H7 (cell line): ENCODE data around the gene ZNF606. TPM values are rescaled to one million over a fixed set of nuclear protein-coding genes. Genes with fewer than 3 reads are reported as not detected.
A peak's percentile ranks its signal among the peaks of the same experiment; 100 is the strongest.

Experiments
- DNase-seq: peaks from one replicate; pipeline ENCODE4 v3.0.0; 2012
- H3K27me3 ChIP-seq: 2 replicates; pipeline ENCODE4 v1.6.0; 2011; ENCODE audit warnings: mild to moderate bottlenecking, low read length; ENCODE audit not compliant: control insufficient read depth, insufficient read depth
- H3K36me3 ChIP-seq: replicated peaks from 2 replicates; pipeline ENCODE4 v1.5.1; 2011; ENCODE audit warnings: low read length; ENCODE audit not compliant: control insufficient read depth, insufficient read depth
- H3K4me3 ChIP-seq: 2 replicates; pipeline ENCODE4 v1.5.1; 2011; ENCODE audit warnings: low read depth, mild to moderate bottlenecking, control low read depth, low read length, moderate library complexity; ENCODE audit not compliant: insufficient read depth
- total RNA-seq: library from RNA; depleted of rRNA; stranded (reverse); fragments of >200 nt; shearing (Covaris generic); gene quantifications from 2 replicates; pipeline ENCODE4 v1.2.3, GENCODE V29; 2014

ZNF606 gene
- total RNA-seq, 1 experiment from 2014 or later, result 16.9 TPM

DNA sequence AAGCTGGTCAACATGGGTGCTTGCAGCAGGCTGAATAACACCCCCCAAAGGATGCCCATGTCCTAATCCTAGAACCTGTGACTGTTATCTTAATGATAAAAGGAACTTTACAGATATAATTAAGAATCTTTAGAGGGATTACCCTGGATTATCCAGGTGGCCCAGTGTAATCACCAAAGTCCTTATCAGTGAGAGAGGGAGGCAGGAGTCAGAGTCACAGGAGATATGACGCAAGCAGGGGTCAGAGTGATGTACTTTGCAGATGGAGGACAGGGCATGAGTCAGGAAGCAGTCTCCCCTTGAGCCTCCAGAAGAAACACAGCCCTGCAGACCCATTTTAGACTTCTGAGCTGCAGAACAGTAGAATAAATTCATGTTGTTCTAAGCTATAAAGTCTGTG is 9.8 kb downstream of the ZNF606 start:
- DNase-seq, result no peak
- H3K27me3 ChIP-seq, result no peaks in the 10 kb centered on the region
- H3K4me3 ChIP-seq, result no peak overlapping the region
- H3K36me3 ChIP-seq, result peaks cover 11% of the 10 kb centered on the region

GRCh38 chr19:57978586-57979289 is 23.9 kb downstream of the ZNF606 start:
- Histone ChIP-seq H3K4me3 (no peak overlapping the region), H3K36me3 (peaks cover 19% of the 10 kb centered on the region)
- DNase-seq, result no peak

GRCh38 chr19:57974434-57974833 is 28.2 kb downstream of the ZNF606 start, which contains the start of gene C19orf18:
C19orf18 (minus strand) TSS chr19:57974534; CDS start chr19:57974432, 102 bp downstream.
- H3K27me3 ChIP-seq, result no peaks in the 10 kb centered on the region
- no peak within 1 kb of the TSS for H3K4me3 ChIP-seq
- peaks cover 4% of the 10 kb centered on the region for H3K36me3 ChIP-seq
- no peak for DNase-seq

More at GRCh38 chr19:57978586-57979289, 23.9 kb downstream of the ZNF606 start:
- H3K27me3 ChIP-seq, result no peaks in the 10 kb centered on the region

- no peak overlapping the region for H3K4me3 ChIP-seq
- no peaks in the 10 kb centered on the region for H3K36me3 ChIP-seq
- DNase-seq, result no peak
- H3K27me3 ChIP-seq, result no peaks in the 10 kb centered on the region
Observed at GRCh38 chr19:57964761-57965160, 37.9 kb downstream of the ZNF606 start.

GRCh38 chr19:57961785-57962184 is 40.8 kb downstream of the ZNF606 start:
- no peak overlapping the region for H3K4me3 ChIP-seq
- H3K27me3 ChIP-seq, result no peaks in the 10 kb centered on the region
- no peak for DNase-seq
- no peaks in the 10 kb centered on the region for H3K36me3 ChIP-seq

- H3K4me3 ChIP-seq, result no peak overlapping the region
- no peaks in the 10 kb centered on the region for H3K36me3 ChIP-seq
- H3K27me3 ChIP-seq, result no peaks in the 10 kb centered on the region
- no peak for DNase-seq
Observed at GRCh38 chr19:57954996-57955395, 47.6 kb downstream of the ZNF606 start.

DNA sequence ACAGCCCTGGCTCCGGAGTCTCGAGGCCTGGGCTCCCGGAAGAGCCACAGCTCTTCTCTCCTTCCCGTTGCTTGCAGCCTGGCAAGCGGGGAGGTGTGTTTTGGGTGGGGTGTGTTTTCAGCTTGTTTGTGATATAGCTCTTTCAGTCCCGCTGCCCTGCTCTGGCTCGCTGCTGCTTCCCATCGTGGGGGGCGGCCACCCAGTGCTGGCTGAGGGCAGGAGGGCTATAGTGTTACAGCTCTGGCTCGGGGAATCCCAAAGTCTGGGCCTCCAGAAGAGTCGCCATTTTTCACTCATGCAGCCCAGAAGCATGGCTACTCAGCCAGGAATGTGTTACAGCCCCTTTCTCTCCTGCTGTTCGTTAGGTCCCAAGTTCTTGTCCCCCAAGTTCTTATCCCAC is 52.9 kb downstream of the ZNF606 start:
- Histone ChIP-seq H3K36me3 (no peaks in the 10 kb centered on the region), H3K4me3 (no peak overlapping the region), H3K27me3 (no peaks in the 10 kb centered on the region)
- DNase-seq, result no peak

DNA sequence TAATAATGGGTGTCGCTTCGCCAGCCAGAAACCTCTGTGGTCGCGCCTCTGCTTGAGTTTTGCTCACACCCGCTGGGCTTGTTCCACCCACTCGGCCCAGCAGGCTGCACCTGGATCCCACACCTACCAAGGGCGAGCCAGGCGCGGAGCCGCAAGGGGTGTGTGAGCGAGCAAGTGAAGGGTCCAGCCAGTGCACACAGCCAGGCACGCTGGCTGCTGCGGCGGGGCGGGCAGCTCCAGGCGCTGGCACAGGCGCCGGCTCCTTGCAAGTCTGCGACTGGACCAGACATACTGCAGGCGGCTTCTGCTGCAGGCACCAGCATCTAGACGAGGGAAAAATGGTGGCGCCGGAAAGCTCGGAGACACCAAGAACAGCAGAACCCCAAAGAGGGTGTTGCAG is 53.3 kb downstream of the ZNF606 start:
- Histone ChIP-seq H3K27me3 (no peaks in the 10 kb centered on the region), H3K4me3 (no peak overlapping the region), H3K36me3 (no peaks in the 10 kb centered on the region)
- no peak for DNase-seq

DNA sequence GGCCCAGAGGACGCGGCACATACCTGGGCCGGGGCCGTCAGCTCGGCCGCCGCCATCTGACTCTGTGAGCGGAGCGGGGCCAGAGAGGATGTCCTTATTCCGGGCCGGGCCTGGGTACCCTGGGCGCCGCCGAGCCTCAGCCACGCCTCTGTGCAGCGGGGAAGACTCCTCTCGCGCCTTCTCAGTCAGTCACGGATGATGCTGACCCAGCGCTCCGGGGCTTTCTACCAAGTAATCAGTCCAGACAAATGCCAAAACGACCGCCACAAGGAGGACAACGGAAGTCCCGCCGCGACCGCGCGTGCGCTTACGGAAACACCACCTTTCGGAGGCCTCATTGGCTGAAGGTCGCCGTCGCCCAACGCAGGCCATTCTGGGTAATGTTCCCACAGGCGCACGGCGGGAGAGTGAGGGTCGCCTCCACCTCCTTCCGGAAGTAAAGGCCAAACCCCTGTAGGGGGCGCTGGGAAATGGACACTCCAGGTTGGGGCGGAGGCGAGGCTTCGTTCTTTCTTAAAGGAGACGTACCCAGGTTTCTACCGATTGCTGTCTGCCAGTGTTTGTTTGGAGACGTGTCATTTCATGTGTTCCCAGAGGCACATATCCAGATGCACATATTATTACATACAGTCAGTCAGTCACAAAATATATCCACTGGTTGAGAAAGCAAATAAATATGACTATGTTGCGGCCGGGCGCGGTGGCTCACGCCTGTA is 55.0 kb downstream of the ZNF606 start, which contains the start of gene ZNF256:
TSS of gene ZNF256 (minus strand) at position 288 of the 716 bp plus-strand sequence. CDS start at position 56, 232 bp downstream.
- Histone ChIP-seq H3K27me3 (no peaks in the 10 kb centered on the region), H3K36me3 (peaks cover 6% of the 10 kb centered on the region), H3K4me3 (peak within 1 kb of the TSS; percentile 82)
- DNase-seq, result peak; percentile 97

DNA sequence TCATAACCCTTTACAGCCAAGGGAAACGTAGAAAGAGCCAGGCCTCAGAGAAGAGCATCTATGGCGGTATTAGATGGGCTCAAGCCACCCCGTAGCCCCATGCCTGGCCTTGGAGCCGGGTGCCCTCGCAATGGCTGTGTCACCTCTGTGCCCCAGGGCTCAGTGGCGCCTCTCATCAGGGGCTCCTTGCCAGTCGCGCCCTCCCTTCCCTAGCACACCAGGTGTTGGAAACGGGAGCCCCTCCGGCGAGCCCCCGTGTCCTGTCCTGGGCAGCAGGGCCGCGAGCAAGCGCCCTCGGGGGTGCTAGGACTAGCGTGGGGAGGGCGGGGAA is 55.6 kb downstream of the ZNF606 start:
- Histone ChIP-seq H3K4me3 (peak overlapping the region; percentile 82), H3K27me3 (no peaks in the 10 kb centered on the region), H3K36me3 (peaks cover 11% of the 10 kb centered on the region)
- no peak for DNase-seq

- DNase-seq, result no peak
- Histone ChIP-seq H3K36me3 (peaks cover 18% of the 10 kb centered on the region), H3K4me3 (0 out of 2 replicates have a peak overlapping the region, but pooled peaks have one; percentile 82), H3K27me3 (no peaks in the 10 kb centered on the region)
Observed at GRCh38 chr19:57946316-57946715, 56.3 kb downstream of the ZNF606 start.

GRCh38 chr19:57941593-57941992 is 61.0 kb downstream of the ZNF606 start:
- no peak for DNase-seq
- no peaks in the 10 kb centered on the region for H3K27me3 ChIP-seq
- peaks cover 22% of the 10 kb centered on the region for H3K36me3 ChIP-seq
- no peak overlapping the region for H3K4me3 ChIP-seq

DNA sequence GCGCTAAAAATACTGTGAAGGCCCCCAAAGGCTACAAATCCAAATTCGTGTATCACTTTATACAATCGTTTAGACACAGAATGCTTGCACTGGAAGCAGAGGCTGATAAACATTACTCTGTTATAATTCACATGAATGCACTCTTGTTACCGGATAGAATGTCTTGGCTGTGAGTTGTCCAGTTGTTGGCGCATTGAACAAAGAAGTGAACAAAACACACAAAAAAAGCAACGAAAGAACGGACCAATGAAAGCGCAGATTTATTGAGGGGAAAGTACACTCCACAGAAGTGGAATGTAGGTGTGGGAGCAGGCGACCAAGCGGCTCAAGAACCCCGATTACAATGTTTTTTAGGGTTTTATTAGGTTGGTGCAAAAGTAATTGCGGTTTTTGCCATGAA is 66.9 kb downstream of the ZNF606 start:
- Histone ChIP-seq H3K27me3 (no peaks in the 10 kb centered on the region; the same call in 1 of the 2 replicates), H3K36me3 (peaks cover 7% of the 10 kb centered on the region), H3K4me3 (no peak overlapping the region)
- DNase-seq, result no peak

- H3K4me3 ChIP-seq, result peak within 1 kb of the TSS; percentile 72
- H3K36me3 ChIP-seq, result peaks cover 10% of the 10 kb centered on the region
- peak; percentile 86 for DNase-seq
- H3K27me3 ChIP-seq, result no peaks in the 10 kb centered on the region; the same call in 1 of the 2 replicates
Observed at GRCh38 chr19:57934820-57935665, 67.6 kb downstream of the ZNF606 start, which contains the start of gene ZNF418. ZNF418 (minus strand) TSS chr19:57935402; CDS start chr19:57933822, 1,580 bp downstream.
